Urothelium cell line (cell line): ENCODE results near the gene PEBP1.
"Not testable (repeated sequence)": the region's sequence is repeated elsewhere in the genome, so short reads cannot be mapped to it uniquely, and the experiment has no call there.

ENCODE experiments used
- DNase-seq: peaks from one replicate; pipeline ENCODE4 v3.0.0; 2011; ENCODE audit warnings: low spot score, mixed read lengths
- FAIRE-seq: peaks from 2 replicates; lab custom pipeline; 2011; peaks lifted over from hg19 to GRCh38; lab: Jason Lieb, UNC

The PEBP1 gene

DNA sequence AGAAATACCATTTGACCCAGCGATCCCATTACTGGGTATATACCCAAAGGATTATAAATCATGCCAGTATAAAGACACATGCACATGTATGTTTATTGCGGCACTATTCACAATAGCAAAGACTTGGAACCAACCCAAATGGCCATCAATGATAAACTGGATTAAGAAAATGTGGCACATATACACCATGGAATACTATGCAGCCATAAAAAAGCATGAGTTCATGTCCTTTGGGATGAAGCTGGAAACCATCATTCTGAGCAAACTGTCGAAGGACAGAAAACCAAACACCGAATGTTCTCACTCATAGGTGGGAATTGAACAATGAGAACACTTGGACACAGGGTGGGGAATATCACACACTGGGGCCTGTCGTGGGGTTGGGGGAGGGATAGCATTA lies 6.5 kb upstream of the PEBP1 start:
- DNase-seq, FAIRE-seq: not testable (repeated sequence)

- no peak for FAIRE-seq
- peak; percentile 28 for DNase-seq
Observed at GRCh38 chr12:118136559-118137003, 657 bp downstream of the PEBP1 start.

DNA sequence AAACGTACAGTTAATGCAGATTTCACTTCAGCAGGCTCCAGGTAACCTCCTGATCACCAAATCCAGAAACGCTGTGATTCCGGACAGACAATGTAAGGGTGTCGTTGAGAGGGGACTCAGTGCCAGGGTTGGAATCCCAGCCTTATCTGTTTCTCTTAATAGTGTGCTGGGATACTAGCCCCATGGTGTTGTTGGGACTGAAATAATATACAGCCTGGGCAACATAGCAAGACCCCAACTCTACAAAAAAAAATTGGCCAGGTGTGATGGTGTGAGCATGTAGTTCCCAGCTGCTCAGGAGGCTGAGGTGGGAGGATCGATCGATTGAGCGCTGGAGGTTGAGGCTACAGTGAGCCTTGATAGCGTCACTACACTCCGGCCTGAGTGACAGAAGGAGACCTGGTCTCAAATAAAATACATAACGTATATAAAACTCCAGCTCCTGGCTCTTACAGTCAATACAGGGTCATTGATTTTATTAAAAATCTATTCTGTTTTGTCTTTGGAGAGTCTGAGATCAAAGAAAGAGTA lies 1.3 kb downstream of the PEBP1 start:
- DNase-seq, result no peak
- FAIRE-seq, result no peak

- DNase-seq (no peak), FAIRE-seq (no peak)
Observed at GRCh38 chr12:118140825-118141224, 4.9 kb downstream of the PEBP1 start.

GRCh38 chr12:118144499-118144898 lies 8.6 kb downstream of the PEBP1 start:
- no peak for FAIRE-seq
- DNase-seq, result no peak

GRCh38 chr12:118145113-118145797 lies 9.3 kb downstream of the PEBP1 start:
- FAIRE-seq (no peak), DNase-seq (no peak)

- FAIRE-seq, result no peak
- no peak for DNase-seq
Observed at GRCh38 chr12:118145798-118146156, 9.9 kb downstream of the PEBP1 start.

DNA sequence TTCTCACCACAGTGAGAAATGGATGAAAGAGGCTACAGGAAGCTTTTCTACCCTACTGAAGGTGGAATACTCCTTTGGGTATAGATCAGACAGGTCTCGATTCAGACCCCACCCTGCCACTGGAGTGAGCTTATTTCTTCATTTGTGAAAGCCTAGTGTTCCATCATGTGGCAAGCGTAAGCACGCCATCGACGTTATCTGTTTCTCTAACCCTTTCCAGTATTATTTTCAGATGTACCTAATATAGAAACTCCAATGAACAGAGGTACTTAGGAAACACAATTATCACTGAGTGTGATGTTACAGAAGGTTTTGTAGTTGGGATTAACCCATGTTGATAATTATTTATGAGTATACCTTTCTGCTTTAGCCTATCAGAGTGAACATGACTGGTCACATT lies 12.4 kb downstream of the PEBP1 start:
- FAIRE-seq, result no peak

GRCh38 chr12:118150625-118151024 lies 14.7 kb downstream of the PEBP1 start:
- no peak for FAIRE-seq
- no peak for DNase-seq

More for the DNA sequence above, 12.4 kb downstream of the PEBP1 start:
- DNase-seq, result no peak

DNA sequence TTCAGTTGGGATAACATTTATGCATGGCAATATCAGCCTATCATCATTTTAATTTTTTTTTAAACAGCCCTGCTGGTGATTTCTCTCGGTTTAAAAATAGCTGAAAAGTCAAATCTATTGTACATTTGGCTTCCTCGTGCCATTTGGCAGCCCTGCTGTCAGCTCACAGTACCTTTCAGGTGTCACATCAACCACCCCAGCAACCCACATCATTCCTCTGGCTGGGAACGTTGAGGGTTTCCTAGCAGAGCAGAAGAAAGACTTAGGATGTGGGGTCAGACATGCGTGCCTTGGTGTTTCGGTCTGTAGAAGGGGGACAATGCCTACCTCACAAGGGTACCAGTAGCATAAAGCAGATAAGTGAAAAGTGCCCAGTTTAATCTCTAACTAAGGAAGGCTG lies 15.8 kb downstream of the PEBP1 start:
- DNase-seq, result no peak
- no peak for FAIRE-seq

DNA sequence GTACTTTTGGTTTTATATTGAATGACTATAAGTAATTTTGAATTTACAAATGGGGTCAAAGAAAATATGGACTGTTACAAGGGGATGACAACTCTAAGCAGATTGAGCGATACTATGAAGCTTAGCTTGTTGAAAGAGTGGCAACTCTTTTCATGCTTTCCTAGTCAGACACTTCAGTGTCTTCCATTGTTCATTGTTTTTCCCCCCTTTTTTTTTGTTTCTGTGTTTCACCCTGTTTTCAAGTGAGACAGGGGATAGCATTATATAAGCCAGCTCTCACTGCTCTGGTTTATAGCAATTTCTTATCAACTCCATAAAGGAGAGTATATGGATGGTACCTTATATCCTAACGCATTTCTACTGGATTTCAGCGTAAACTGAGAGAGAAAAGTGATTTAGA lies 24.6 kb downstream of the PEBP1 start:
- DNase-seq, result no peak
- no peak for FAIRE-seq

DNA sequence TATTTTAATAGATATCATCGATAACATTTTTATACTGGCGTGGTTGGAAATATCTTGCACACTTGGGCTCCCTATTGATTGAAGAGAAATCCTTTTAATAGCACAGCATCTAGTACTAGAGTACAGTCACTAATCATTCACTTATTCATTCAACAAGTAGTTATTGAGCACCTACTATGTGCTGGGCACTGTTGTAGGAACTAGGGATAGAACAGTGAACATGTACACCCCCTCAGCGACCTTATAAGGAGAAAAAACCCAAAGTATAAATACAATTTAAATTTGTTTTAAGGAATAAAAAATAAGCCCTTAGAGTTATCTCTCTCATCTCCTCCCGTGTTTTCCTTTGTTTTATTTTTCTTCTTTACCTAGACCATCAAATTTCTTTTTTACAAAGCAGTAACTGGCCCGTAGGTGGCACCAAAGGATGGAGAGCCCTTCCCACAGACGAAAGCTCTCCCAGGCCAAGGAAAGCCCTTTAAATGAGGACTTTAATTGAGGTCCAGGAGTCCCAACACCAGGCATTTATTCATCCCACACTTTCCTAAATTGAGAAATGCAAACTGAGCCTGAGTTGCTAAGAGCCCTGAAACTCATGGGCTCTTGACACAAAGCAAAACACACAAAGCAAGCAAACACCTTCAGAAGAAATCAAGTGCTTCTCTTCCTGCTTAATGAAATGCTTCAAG lies 29.0 kb downstream of the PEBP1 start:
- FAIRE-seq, result no peak

GRCh38 chr12:118166946-118167345 lies 31.0 kb downstream of the PEBP1 start:
- DNase-seq (no peak), FAIRE-seq (no peak)

More for the DNA sequence above, 29.0 kb downstream of the PEBP1 start:
- DNase-seq, result peak; percentile 44

- DNase-seq, result no peak
- no peak for FAIRE-seq
Observed at GRCh38 chr12:118175823-118176447, 40.0 kb downstream of the PEBP1 start.

DNA sequence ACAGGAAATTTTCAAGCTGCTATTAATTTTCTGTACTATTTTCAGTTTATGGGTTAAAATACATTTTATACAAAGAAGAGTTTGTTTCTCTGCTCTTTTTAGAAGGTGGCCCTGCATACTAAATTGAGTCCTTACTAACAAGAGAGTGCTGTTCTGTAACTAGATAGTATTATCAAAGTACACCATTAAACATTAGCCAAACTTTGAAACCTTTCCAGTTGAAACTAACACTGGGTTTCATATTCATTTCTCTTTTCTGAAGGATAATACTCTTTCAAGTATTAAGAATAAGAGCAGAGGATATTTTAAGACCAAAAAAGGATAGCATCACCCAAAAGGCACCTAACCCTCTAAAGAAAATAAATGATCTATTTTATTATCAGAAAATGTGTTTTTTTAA lies 47.2 kb downstream of the PEBP1 start:
- FAIRE-seq (no peak), DNase-seq (no peak)

DNA sequence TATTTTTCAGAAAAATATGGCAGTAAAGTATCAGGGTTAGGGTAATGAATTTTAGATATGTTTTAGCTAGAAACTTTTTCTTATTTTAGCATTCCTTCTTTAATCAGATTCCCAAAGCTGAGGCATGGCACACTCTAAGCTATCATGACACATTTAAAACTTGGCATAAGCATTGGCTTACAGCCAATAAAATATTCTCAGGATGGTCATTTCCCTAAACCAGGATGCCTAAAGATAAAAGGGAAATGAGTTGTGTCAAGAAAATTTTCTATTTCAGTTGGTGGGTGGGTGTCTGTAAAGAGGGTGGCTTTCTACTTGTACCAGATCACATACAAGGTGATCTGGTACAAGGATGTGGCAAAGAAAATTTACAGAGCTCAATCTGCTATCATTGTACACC lies 47.8 kb downstream of the PEBP1 start:
- FAIRE-seq (no peak), DNase-seq (no peak)

- DNase-seq (no peak), FAIRE-seq (no peak)
Observed at GRCh38 chr12:118185602-118186397, 49.9 kb downstream of the PEBP1 start.

- FAIRE-seq (no peak), DNase-seq (no peak)
Observed at GRCh38 chr12:118187751-118188435, 52.0 kb downstream of the PEBP1 start.

DNA sequence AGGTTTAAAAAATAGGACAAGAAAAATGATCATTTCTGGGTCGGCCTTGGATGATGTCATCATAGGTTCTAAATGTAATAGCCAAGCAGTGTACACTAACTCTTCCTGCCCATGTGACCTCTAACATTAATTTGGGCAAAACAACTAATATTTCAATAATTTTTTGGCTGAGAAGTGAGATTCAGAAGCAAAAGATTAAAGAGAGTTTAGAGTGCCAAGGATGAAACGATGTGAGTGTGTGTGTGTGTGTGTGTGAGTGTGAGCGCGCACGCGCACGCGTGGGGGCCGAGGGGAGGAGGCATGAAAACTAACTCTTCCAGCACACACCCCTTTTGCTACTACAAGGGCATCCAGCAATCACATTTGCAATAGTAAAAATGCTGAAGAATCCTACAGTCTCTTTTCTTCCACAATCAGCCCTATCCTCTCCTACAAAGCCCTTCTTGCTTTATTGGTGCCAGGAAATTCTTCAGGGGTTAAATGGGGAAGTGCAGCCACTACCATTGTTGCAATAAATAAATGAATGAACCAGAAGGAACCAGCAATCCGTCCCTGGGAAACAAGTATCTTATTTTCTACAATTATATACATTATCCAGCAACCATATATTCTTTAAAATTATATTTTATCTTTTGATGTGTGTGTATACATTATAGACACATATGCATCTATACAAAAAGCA lies 52.9 kb downstream of the PEBP1 start:
- FAIRE-seq, result no peak
- DNase-seq, result no peak

GRCh38 chr12:118189741-118190191 lies 53.8 kb downstream of the PEBP1 start:
- FAIRE-seq (no peak), DNase-seq (no peak)
